IMR-90 (cell line): ENCODE results near the gene ACE. TPM values are rescaled to one million over a fixed set of nuclear protein-coding genes. Genes with fewer than 3 reads are reported as not detected.
A peak's percentile ranks its signal among the peaks of the same experiment; 100 is the strongest.

Source experiments
- ATAC-seq: fragments of 200-7000 bp; cut with Tn5 transposase; 2 replicates; pipeline ENCODE4 v1.9.1; 2020; ENCODE audit warnings: low read depth, mild to moderate bottlenecking, moderate library complexity
- BruUV-seq: library from RNA; stranded (reverse); fragments of 400-500 nt; replicated peaks from 2 replicates; lab custom pipeline; 2021; lab: Mats Ljungman, UMichigan
- CTCF ChIA-PET: fragments of 300-600 bp; formaldehyde crosslinking; extraction: SDS; loops from one replicate; lab custom pipeline; 2021; ENCODE audit warnings: antibody characterized with exemption; lab: Yijun Ruan, JAX
- POLR2A ChIA-PET: fragments of 300-600 bp; sonication (Branson Sonifier 250); formaldehyde crosslinking; loops from one replicate; lab custom pipeline; 2022; ENCODE audit warnings: antibody characterized with exemption; ENCODE audit not compliant: unreplicated experiment; lab: Charles Lee
- DNase-seq: peaks from one replicate; pipeline ENCODE4 v3.0.0; 2013
- H2AFZ ChIP-seq: replicated peaks from 2 replicates; pipeline ENCODE3; 2013; ENCODE audit warnings: low read length, mild to moderate bottlenecking; ENCODE audit not compliant: poor library complexity
- H2AK5ac ChIP-seq: 2 replicates; pipeline ENCODE4 v1.6.1; 2013; ENCODE audit warnings: low read depth, low read length, inconsistent platforms
- H2AK9ac ChIP-seq: replicated peaks from 2 replicates; pipeline ENCODE3; 2013; ENCODE audit warnings: mild to moderate bottlenecking, low read depth, low read length, moderate library complexity; ENCODE audit not compliant: poor library complexity
- H2BK120ac ChIP-seq: 2 replicates; pipeline ENCODE4 v1.6.1; 2013; ENCODE audit warnings: low read depth, low read length, inconsistent platforms
- H2BK15ac ChIP-seq: 3 replicates; pipeline ENCODE4 v1.6.1; 2013; ENCODE audit warnings: low read depth, low read length, inconsistent platforms
- H2BK20ac ChIP-seq: 2 replicates; pipeline ENCODE4 v1.6.1; 2013; ENCODE audit warnings: low read depth, mild to moderate bottlenecking, inconsistent platforms, low read length, moderate library complexity
- H2BK5ac ChIP-seq: 2 replicates; pipeline ENCODE4 v1.6.1; 2013; ENCODE audit warnings: mild to moderate bottlenecking, low read depth, low read length, inconsistent platforms; ENCODE audit not compliant: poor library complexity, severe bottlenecking
- H3K14ac ChIP-seq: replicated peaks from 2 replicates; pipeline ENCODE4 v1.6.1; 2013; ENCODE audit warnings: low read depth, low read length, inconsistent platforms
- H3K18ac ChIP-seq: 2 replicates; pipeline ENCODE4 v1.6.1; 2013; ENCODE audit warnings: low read depth, low read length, control low read depth
- H3K23ac ChIP-seq: 2 replicates; pipeline ENCODE4 v1.6.1; 2013; ENCODE audit warnings: low read depth, low read length, inconsistent platforms
- H3K27ac ChIP-seq: 2 replicates; pipeline ENCODE4 v1.5.1; 2013; ENCODE audit warnings: mild to moderate bottlenecking, control low read depth, low read length; ENCODE audit not compliant: insufficient read depth
- H3K27me3 ChIP-seq: 2 replicates; pipeline ENCODE4 v1.6.1; 2013; ENCODE audit warnings: low read length; ENCODE audit not compliant: control insufficient read depth, insufficient read depth
- H3K36me3 ChIP-seq: 2 replicates; pipeline ENCODE4 v1.6.1; 2013; ENCODE audit warnings: low read length, mixed read lengths; ENCODE audit not compliant: control insufficient read depth, insufficient read depth
- H3K4ac ChIP-seq: 2 replicates; pipeline ENCODE4 v1.6.1; 2013; ENCODE audit warnings: low read depth, low read length, inconsistent platforms
- H3K4me1 ChIP-seq: 2 replicates; pipeline ENCODE4 v1.6.1; 2013; ENCODE audit warnings: low read length, mixed read lengths; ENCODE audit not compliant: control insufficient read depth, insufficient read depth
- H3K4me2 ChIP-seq: 2 replicates; pipeline ENCODE4 v1.6.1; 2013; ENCODE audit warnings: low read depth, mild to moderate bottlenecking, control low read depth, low read length, moderate library complexity
- H3K4me3 ChIP-seq: 2 replicates; pipeline ENCODE4 v1.5.1; 2013; ENCODE audit warnings: low read depth, mild to moderate bottlenecking, control low read depth, low read length, moderate library complexity; ENCODE audit not compliant: insufficient read depth
- H3K56ac ChIP-seq: 2 replicates; pipeline ENCODE4 v1.6.1; 2013; ENCODE audit warnings: low read length, inconsistent platforms; ENCODE audit not compliant: insufficient read depth; ENCODE audit errors: extremely low read depth
- H3K79me1 ChIP-seq, 2 experiments: 2 replicates each; pipeline ENCODE4 v1.6.1; 2013; ENCODE audit warnings: low read length in 2 of 2, inconsistent platforms in 1 of 2, low read depth in 1 of 2
- H3K9ac ChIP-seq: 2 replicates; pipeline ENCODE4 v1.6.1; 2013; ENCODE audit warnings: low read depth, low read length, control low read depth
- H3K9me1 ChIP-seq: 2 replicates; pipeline ENCODE4 v1.6.1; 2013; ENCODE audit warnings: low read length, inconsistent platforms; ENCODE audit not compliant: insufficient read depth
- H3K9me3 ChIP-seq: 2 replicates; pipeline ENCODE4 v1.6.1; 2013; ENCODE audit warnings: low read length; ENCODE audit not compliant: control insufficient read depth, insufficient read depth
- H4K20me1 ChIP-seq: 2 replicates; pipeline ENCODE4 v1.6.1; 2013; ENCODE audit warnings: low read length, inconsistent platforms; ENCODE audit not compliant: insufficient read depth
- H4K5ac ChIP-seq: 2 replicates; pipeline ENCODE4 v1.6.1; 2013; ENCODE audit warnings: mild to moderate bottlenecking, low read depth, low read length, control low read depth
- H4K8ac ChIP-seq, 2 experiments: 2 replicates each; pipeline ENCODE4 v1.6.1; 2013; ENCODE audit warnings: low read depth in 2 of 2, low read length in 2 of 2, control low read depth in 1 of 2, inconsistent platforms in 1 of 2
- H4K91ac ChIP-seq: 2 replicates; pipeline ENCODE4 v1.6.1; 2013; ENCODE audit warnings: low read depth, low read length, inconsistent platforms; ENCODE audit not compliant: insufficient read depth
- BHLHE40 ChIP-seq: fragments of 150-350 bp; IDR thresholded peaks from 2 replicates; pipeline ENCODE4 v1.6.1; 2016; ENCODE audit warnings: mild to moderate bottlenecking, low read depth, low read length
- CEBPB ChIP-seq: IDR thresholded peaks from 2 replicates; pipeline ENCODE4 v1.6.1; 2012; ENCODE audit warnings: low read depth, low read length, improper control_type of control experiment
- CHD1 ChIP-seq: IDR thresholded peaks from 2 replicates; pipeline ENCODE4 v1.6.1; 2012; ENCODE audit warnings: low read depth, low read length, improper control_type of control experiment
- CTCF ChIP-seq: conservative IDR thresholded peaks from 2 replicates; pipeline ENCODE4 v1.5.1; 2012; ENCODE audit warnings: mild to moderate bottlenecking, low read depth, low read length, improper control_type of control experiment
- ELK1 ChIP-seq: fragments of 150-350 bp; IDR thresholded peaks from 2 replicates; pipeline ENCODE4 v1.6.1; 2016; ENCODE audit warnings: low read depth, mild to moderate bottlenecking, low read length, moderate library complexity, borderline replicate concordance
- MAFK ChIP-seq: IDR thresholded peaks from 2 replicates; pipeline ENCODE4 v1.6.1; 2012; ENCODE audit warnings: low read depth, low read length, improper control_type of control experiment
- MAZ ChIP-seq: IDR thresholded peaks from 2 replicates; pipeline ENCODE4 v1.6.1; 2012; ENCODE audit warnings: low read depth, mild to moderate bottlenecking, low read length, improper control_type of control experiment, moderate library complexity, borderline replicate concordance
- MXI1 ChIP-seq: IDR thresholded peaks from 2 replicates; pipeline ENCODE4 v1.6.1; 2012; ENCODE audit warnings: low read depth, mild to moderate bottlenecking, low read length, moderate library complexity, borderline replicate concordance
- NFE2L2 ChIP-seq: fragments of 150-350 bp; IDR thresholded peaks from 2 replicates; pipeline ENCODE4 v1.6.1; 2016; ENCODE audit warnings: low read depth, mild to moderate bottlenecking, low read length
- POLR2A ChIP-seq: IDR thresholded peaks from 2 replicates; pipeline ENCODE4 v1.6.1; 2012; ENCODE audit warnings: mild to moderate bottlenecking, low read depth, low read length
- RAD21 ChIP-seq: IDR thresholded peaks from 2 replicates; pipeline ENCODE4 v1.6.1; 2012; ENCODE audit warnings: low read length, improper control_type of control experiment
- RCOR1 ChIP-seq: IDR thresholded peaks from 2 replicates; pipeline ENCODE4 v1.6.1; 2012; ENCODE audit warnings: mild to moderate bottlenecking, low read length, improper control_type of control experiment; ENCODE audit not compliant: insufficient replicate concordance
- SMC3 ChIP-seq: fragments of 150-350 bp; IDR thresholded peaks from 2 replicates; pipeline ENCODE4 v1.6.1; 2016; ENCODE audit warnings: low read depth, mild to moderate bottlenecking, antibody characterized with exemption, low read length, moderate library complexity
- WGBS, 2 experiments: methylation state at CpG; one replicate each; pipeline versions ENCODE4 v1.1.5 to v1.1.7; 2013; ENCODE audit warnings: missing lambda C conversion rate in 2 of 2; ENCODE audit not compliant: insufficient read length in 1 of 2; ENCODE audit errors: extremely low coverage in 2 of 2; 5-methylcytosine and 5-hydroxymethylcytosine counted together
- dilution Hi-C: fragments of 300-500 bp; cut with HindIII; formaldehyde crosslinking; loops from one replicate; pipeline ENCODE4 v1.14.3; 2018; ENCODE audit warnings: low sequenced_read_pairs; ENCODE audit not compliant: unreplicated experiment
- in situ Hi-C: fragments of 300-500 bp; cut with MboI; formaldehyde crosslinking; loops from 3 replicates; pipeline ENCODE4 v1.14.3; 2019; ENCODE audit warnings: low sequenced_read_pairs, inconsistent platforms, mixed read lengths
- intact Hi-C: fragments of 100-400 bp; cut with micrococcal nuclease; formaldehyde crosslinking; loops from 2 replicates; pipeline ENCODE4 v1.10.0; 2022
- polyA plus RNA-seq, 3 experiments: library from polyadenylated mRNA; depleted of rRNA; stranded (reverse); fragments of >200 nt; gene quantifications; 2 replicates each; pipeline ENCODE4 v1.2.3, GENCODE V29; 2012; ENCODE audit warnings: low replicate concordance in 1 of 3
- total RNA-seq: library from RNA; depleted of rRNA; stranded (reverse); fragments of >200 nt; gene quantifications from 2 replicates; pipeline ENCODE4 v1.2.3, GENCODE V29; 2012

ACE gene
- total and polyA plus RNA-seq, 2 of the 4 experiments (the other 2 are of a cell fraction), result 1.4 to 5.8 TPM

- Histone ChIP-seq H2AK9ac (peak overlapping the region; percentile 63), H2BK15ac (peak overlapping the region; percentile 79), H3K27me3 (peaks cover 6% of the 10 kb centered on the region; the same call in 1 of the 2 replicates), H4K8ac (peak overlapping the region in 1 of 2 experiments; percentile 65; a peak in 1 of 4 replicates), H2AK5ac (peak overlapping the region; percentile 85), H3K4me3 (no peak overlapping the region), H3K14ac (peak overlapping the region; percentile 84), H3K27ac (no peak overlapping the region), H3K18ac (peak overlapping the region; percentile 42; the same call in 1 of the 2 replicates), H3K4ac (peak overlapping the region; percentile 98), H4K5ac (no peak overlapping the region), H3K23ac (peak overlapping the region; percentile 53; the same call in 1 of the 2 replicates), H3K9me3 (no peaks in the 10 kb centered on the region), H3K9me1 (peaks cover 19% of the 10 kb centered on the region), H3K4me1 (peaks cover 25% of the 10 kb centered on the region), H3K79me1 (no peaks in the 10 kb centered on the region), H3K9ac (no peak overlapping the region), H3K4me2 (no peak overlapping the region), H2AFZ (peak overlapping the region; percentile 14), H2BK5ac (peak overlapping the region; percentile 43), H4K91ac (peak overlapping the region; percentile 73; the same call in 1 of the 2 replicates), H4K20me1 (no peaks in the 10 kb centered on the region), H2BK120ac (peak overlapping the region; percentile 98), H2BK20ac (peak overlapping the region; percentile 77), H3K36me3 (no peaks in the 10 kb centered on the region), H3K56ac (no peak overlapping the region)
- intact Hi-C loops (no loop called here), in situ Hi-C loops (no loop called here), dilution Hi-C loops (no loop called here)
- no peak for TF ChIP-seq MAFK
- TF ChIP-seq CHD1, result no peak
- no peak for TF ChIP-seq BHLHE40
- TF ChIP-seq CEBPB, result no peak
- TF ChIP-seq POLR2A, result no peak
- TF ChIP-seq MXI1, result no peak
- TF ChIP-seq SMC3, result no peak
- TF ChIP-seq CTCF, result no peak
- no peak for TF ChIP-seq MAZ
- TF ChIP-seq RAD21, result no peak
- no peak for TF ChIP-seq ELK1
- TF ChIP-seq RCOR1, result no peak
- TF ChIP-seq NFE2L2, result no peak
- BruUV-seq, result no TSS peak
- DNase-seq, result peak; percentile 47
- ChIA-PET CTCF (no interaction called here), POLR2A (no interaction called here)
- 87% methylated on average over 3 of the region's 12 CpGs; no CpG with 5 or more reads in 1 of the 2 experiments for WGBS, 2 experiments
- ATAC-seq, result no peak
Measured at GRCh38 chr17:63494300-63494928, 17.6 kb downstream of the ACE start.
